Ectodermal cell (in vitro differentiated cells): Measurements from ENCODE around the gene TMEM213.
"Not testable (repeated sequence)": the region's sequence is repeated elsewhere in the genome, so short reads cannot be mapped to it uniquely, and the experiment has no call there.

Source experiments
- H3K27ac ChIP-seq: 2 replicates; pipeline ENCODE4 v1.7.0; 2013; ENCODE audit warnings: mild to moderate bottlenecking, low read depth, low read length; ENCODE audit not compliant: insufficient read depth, poor library complexity, severe bottlenecking
- H3K27me3 ChIP-seq: 2 replicates; pipeline ENCODE4 v1.7.0; 2013; ENCODE audit warnings: mild to moderate bottlenecking, low read length; ENCODE audit not compliant: insufficient read depth, control insufficient read depth, poor library complexity, severe bottlenecking
- H3K36me3 ChIP-seq: one replicate; pipeline ENCODE4 v1.7.0; 2013; ENCODE audit warnings: low read length; ENCODE audit not compliant: control insufficient read depth, insufficient read depth
- H3K4me1 ChIP-seq: one replicate; pipeline ENCODE4 v1.7.0; 2013; ENCODE audit warnings: low read length; ENCODE audit not compliant: control insufficient read depth, insufficient read depth
- H3K4me3 ChIP-seq: 2 replicates; pipeline ENCODE4 v1.7.0; 2013; ENCODE audit warnings: low read depth, low read length, control low read depth; ENCODE audit not compliant: insufficient read depth
- H3K9me3 ChIP-seq: 2 replicates; pipeline ENCODE4 v1.7.0; 2013; ENCODE audit warnings: mild to moderate bottlenecking, low read length, moderate library complexity; ENCODE audit not compliant: control insufficient read depth
- WGBS, 2 experiments: methylation state at CpG; one replicate each; pipeline ENCODE4 v1.1.7; 2013; ENCODE audit warnings: missing lambda C conversion rate in 2 of 2; 5-methylcytosine and 5-hydroxymethylcytosine counted together

TMEM213 gene

DNA sequence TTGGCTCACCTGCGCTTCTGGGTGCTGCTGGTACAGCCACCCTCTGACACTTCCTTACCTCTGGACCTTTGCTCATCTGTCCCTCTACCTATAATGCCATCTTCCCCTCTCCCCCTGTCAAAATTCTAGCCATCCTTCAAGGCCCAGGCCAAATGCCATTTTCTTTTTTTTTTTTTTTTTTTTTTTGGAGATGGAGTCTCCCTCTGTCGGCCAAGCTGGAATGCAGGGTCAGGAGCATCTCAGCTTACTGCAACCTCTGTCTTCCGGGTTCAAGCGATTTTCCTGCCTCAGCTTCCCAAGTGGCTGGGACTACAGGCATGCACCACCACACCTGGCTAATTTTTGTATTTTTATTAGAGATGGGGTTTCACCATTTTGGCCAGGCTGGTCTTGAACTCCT lies 748 bp upstream of the TMEM213 start:
- not testable (repeated sequence) for H3K9me3 ChIP-seq, H3K27ac ChIP-seq, H3K36me3 ChIP-seq, H3K4me3 ChIP-seq, H3K27me3 ChIP-seq, H3K4me1 ChIP-seq
- WGBS, 2 experiments, result 77 to 92% methylated on average over 4 of the region's 4 CpGs

GRCh38 chr7:138798836-138799235 lies 1.0 kb downstream of the TMEM213 start:
- Histone ChIP-seq H3K9me3 (no peaks in the 10 kb centered on the region), H3K4me1 (no peaks in the 10 kb centered on the region), H3K36me3 (no peaks in the 10 kb centered on the region), H3K27ac (no peak overlapping the region), H3K4me3 (no peak overlapping the region), H3K27me3 (peaks cover 3% of the 10 kb centered on the region)
- 96% methylated on average over 5 of the region's 5 CpGs for WGBS, 2 experiments

GRCh38 chr7:138799336-138800000 lies 1.7 kb downstream of the TMEM213 start:
- no peaks in the 10 kb centered on the region for H3K9me3 ChIP-seq
- H3K27ac ChIP-seq, result no peak overlapping the region
- peaks cover 3% of the 10 kb centered on the region for H3K27me3 ChIP-seq
- H3K4me3 ChIP-seq, result no peak overlapping the region
- no peaks in the 10 kb centered on the region for H3K36me3 ChIP-seq
- no peaks in the 10 kb centered on the region for H3K4me1 ChIP-seq
- 92% methylated on average over 7 of the region's 7 CpGs for WGBS, 2 experiments

GRCh38 chr7:138801256-138801655 lies 3.5 kb downstream of the TMEM213 start:
- no peaks in the 10 kb centered on the region for H3K9me3 ChIP-seq
- no peak overlapping the region for H3K4me3 ChIP-seq
- no peaks in the 10 kb centered on the region for H3K36me3 ChIP-seq
- WGBS, 2 experiments, result 97 to 98% methylated on average over 3 of the region's 3 CpGs
- no peak overlapping the region for H3K27ac ChIP-seq
- H3K4me1 ChIP-seq, result no peaks in the 10 kb centered on the region
- H3K27me3 ChIP-seq, result peaks cover 3% of the 10 kb centered on the region

GRCh38 chr7:138802706-138803105 lies 4.9 kb downstream of the TMEM213 start:
- Histone ChIP-seq H3K36me3 (no peaks in the 10 kb centered on the region), H3K4me3 (no peak overlapping the region), H3K4me1 (no peaks in the 10 kb centered on the region), H3K9me3 (no peaks in the 10 kb centered on the region), H3K27ac (no peak overlapping the region), H3K27me3 (peaks cover 3% of the 10 kb centered on the region)
- 95 to 97% methylated on average over 18 of the region's 18 CpGs for WGBS, 2 experiments

DNA sequence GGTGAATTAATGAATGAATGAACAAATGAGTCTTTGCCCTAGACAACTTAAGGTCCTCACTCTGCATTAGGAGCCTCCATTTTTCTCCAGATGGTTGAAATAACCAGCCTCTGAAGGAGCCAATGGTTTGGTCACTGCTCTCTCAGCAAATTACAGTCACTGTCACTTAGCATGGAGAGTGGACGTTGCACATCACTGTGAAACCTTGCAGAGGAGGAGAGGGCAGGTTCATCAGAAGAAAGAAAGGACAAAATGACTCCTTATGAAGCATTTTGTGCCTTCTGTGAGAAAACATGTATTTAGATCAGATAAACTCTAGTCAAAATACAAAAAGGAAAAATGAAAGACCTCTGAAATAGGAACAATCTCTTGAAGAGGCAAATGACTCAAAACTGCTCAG lies 6.8 kb downstream of the TMEM213 start:
- no peaks in the 10 kb centered on the region for H3K27me3 ChIP-seq
- H3K4me3 ChIP-seq, result no peak overlapping the region
- no peaks in the 10 kb centered on the region for H3K36me3 ChIP-seq
- WGBS, 2 experiments, result 95 to 100% methylated on average over 1 of the region's 1 CpG
- no peaks in the 10 kb centered on the region for H3K9me3 ChIP-seq
- H3K4me1 ChIP-seq, result no peaks in the 10 kb centered on the region
- no peak overlapping the region for H3K27ac ChIP-seq

DNA sequence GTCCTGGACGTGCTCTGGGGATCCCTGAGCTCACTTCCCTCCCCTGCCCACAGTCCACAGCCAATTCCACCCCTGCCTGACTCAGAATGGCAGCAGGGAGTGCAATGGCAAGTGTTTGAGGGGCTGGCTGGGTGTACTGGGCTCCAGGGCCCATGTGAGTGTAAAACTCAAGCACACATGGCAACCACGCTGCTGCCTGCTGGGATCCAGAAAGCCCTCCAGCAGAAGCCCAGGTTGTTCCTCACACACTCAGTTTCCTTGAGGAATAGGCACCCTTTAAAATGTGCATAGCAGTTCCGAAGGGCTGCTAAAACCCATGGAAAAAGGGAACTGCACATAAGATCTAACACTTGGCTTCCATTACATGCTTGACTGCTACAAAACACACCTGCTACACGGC lies 11.6 kb downstream of the TMEM213 start:
- Histone ChIP-seq H3K27me3 (no peaks in the 10 kb centered on the region), H3K4me1 (no peaks in the 10 kb centered on the region), H3K4me3 (no peak overlapping the region), H3K9me3 (no peaks in the 10 kb centered on the region), H3K36me3 (no peaks in the 10 kb centered on the region), H3K27ac (no peak overlapping the region)
- 91 to 97% methylated on average over 3 to 4 of the region's 4 CpGs for WGBS, 2 experiments

DNA sequence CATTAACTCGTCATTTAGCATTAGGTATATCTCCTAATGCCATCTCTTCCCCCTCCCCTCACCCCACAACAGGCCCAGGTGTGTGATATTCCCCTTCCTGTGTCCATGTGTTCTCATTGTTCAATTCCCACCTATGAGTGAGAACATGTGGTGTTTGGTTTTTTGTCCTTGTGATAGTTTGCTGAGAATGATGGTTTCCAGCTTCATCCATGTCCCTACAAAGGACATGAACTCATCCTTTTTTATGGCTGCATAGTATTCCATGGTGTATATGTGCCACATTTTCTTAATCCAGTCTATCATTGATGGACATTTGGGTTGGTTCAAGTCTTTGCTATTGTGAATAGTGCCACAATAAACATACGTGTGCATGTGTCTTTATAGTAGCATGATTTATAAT lies 13.5 kb downstream of the TMEM213 start:
- not testable (repeated sequence) for H3K9me3 ChIP-seq, H3K36me3 ChIP-seq, H3K27me3 ChIP-seq, H3K27ac ChIP-seq, H3K4me3 ChIP-seq, H3K4me1 ChIP-seq
- WGBS, 2 experiments, result 88 to 100% methylated on average over 1 of the region's 2 CpGs

GRCh38 chr7:138813945-138814344 lies 16.2 kb downstream of the TMEM213 start:
- H3K27ac ChIP-seq, result no peak overlapping the region
- H3K9me3 ChIP-seq, result no peaks in the 10 kb centered on the region
- WGBS, 2 experiments, result 94 to 100% methylated on average over 2 of the region's 2 CpGs
- H3K27me3 ChIP-seq, result no peaks in the 10 kb centered on the region
- H3K4me1 ChIP-seq, result no peaks in the 10 kb centered on the region
- no peak overlapping the region for H3K4me3 ChIP-seq
- no peaks in the 10 kb centered on the region for H3K36me3 ChIP-seq

- no peak overlapping the region for H3K4me3 ChIP-seq
- no CpG with 5 or more reads among the region's 1 CpG for WGBS, 2 experiments
These were observed 17.1 kb downstream of the TMEM213 start for GRCh38 chr7:138814816-138815332.

GRCh38 chr7:138816650-138817049 lies 18.9 kb downstream of the TMEM213 start:
- Histone ChIP-seq H3K36me3 (no peaks in the 10 kb centered on the region), H3K4me1 (no peaks in the 10 kb centered on the region)
- 94 to 98% methylated on average over 1 of the region's 1 CpG for WGBS, 2 experiments

More at GRCh38 chr7:138814816-138815332, 17.1 kb downstream of the TMEM213 start:
- Histone ChIP-seq H3K27me3 (no peaks in the 10 kb centered on the region), H3K27ac (no peak overlapping the region), H3K9me3 (no peaks in the 10 kb centered on the region), H3K4me1 (no peaks in the 10 kb centered on the region), H3K36me3 (no peaks in the 10 kb centered on the region)

More at GRCh38 chr7:138816650-138817049, 18.9 kb downstream of the TMEM213 start:
- Histone ChIP-seq H3K9me3 (no peaks in the 10 kb centered on the region), H3K4me3 (no peak overlapping the region), H3K27ac (no peak overlapping the region), H3K27me3 (no peaks in the 10 kb centered on the region)
